Measurements from ENCODE around the gene CERS6.

Gene CERS6

GRCh38 chr2:168573128-168573903 lies 117.2 kb downstream of the CERS6 start:
- DNase-seq, result no peak

- no peak for DNase-seq
Observed at GRCh38 chr2:168574856-168575630, 119.0 kb downstream of the CERS6 start.

GRCh38 chr2:168577885-168578284 lies 121.8 kb downstream of the CERS6 start:
- peak; percentile 38 for DNase-seq

- DNase-seq, result no peak
Observed at GRCh38 chr2:168583064-168583709, 127.1 kb downstream of the CERS6 start.

GRCh38 chr2:168583710-168584521 lies 127.8 kb downstream of the CERS6 start:
- DNase-seq, result no peak

- DNase-seq, result no peak
Observed at GRCh38 chr2:168584911-168585310, 128.8 kb downstream of the CERS6 start.

GRCh38 chr2:168585700-168586099 lies 129.6 kb downstream of the CERS6 start:
- peak; percentile 32 for DNase-seq

GRCh38 chr2:168587307-168587706 lies 131.2 kb downstream of the CERS6 start:
- DNase-seq, result no peak

- peak; percentile 50 for DNase-seq
Observed at GRCh38 chr2:168589236-168590211, 133.5 kb downstream of the CERS6 start.

GRCh38 chr2:168592181-168592831 lies 136.2 kb downstream of the CERS6 start:
- no peak for DNase-seq

- DNase-seq, result no peak
Observed at GRCh38 chr2:168593713-168594112, 137.6 kb downstream of the CERS6 start.

- DNase-seq, result no peak
Observed at GRCh38 chr2:168594778-168595177, 138.7 kb downstream of the CERS6 start.

GRCh38 chr2:168596881-168597655 lies 141.0 kb downstream of the CERS6 start:
- DNase-seq, result no peak

- DNase-seq, result no peak
Observed at GRCh38 chr2:168599738-168600137, 143.7 kb downstream of the CERS6 start.

- no peak for DNase-seq
Observed at GRCh38 chr2:168600949-168601348, 144.9 kb downstream of the CERS6 start.

GRCh38 chr2:168601741-168602140 lies 145.7 kb downstream of the CERS6 start:
- DNase-seq, result no peak

- DNase-seq, result no peak
Observed at GRCh38 chr2:168602379-168602778, 146.3 kb downstream of the CERS6 start.

GRCh38 chr2:168602846-168603401 lies 146.9 kb downstream of the CERS6 start:
- DNase-seq, result no peak

- no peak for DNase-seq
Observed at GRCh38 chr2:168603439-168603961, 147.4 kb downstream of the CERS6 start.

- DNase-seq, result peak; percentile 39
Observed at GRCh38 chr2:168604252-168604651, 148.2 kb downstream of the CERS6 start.

Measured in hematopoietic multipotent progenitor cell treated with erythropoietin and hydrocortisone succinate and interleukin-3 and kit ligand, for 6 days (in vitro differentiated cells).